DMS153 (cell line): ENCODE data around the gene MAP3K4.
"Not testable (repeated sequence)": the region's sequence is repeated elsewhere in the genome, so short reads cannot be mapped to it uniquely, and the experiment has no call there.

ENCODE experiments used
- DNase-seq: peaks from one replicate; lab custom pipeline; 2025; lab: John Stamatoyannopoulos, UW

MAP3K4 gene

DNA sequence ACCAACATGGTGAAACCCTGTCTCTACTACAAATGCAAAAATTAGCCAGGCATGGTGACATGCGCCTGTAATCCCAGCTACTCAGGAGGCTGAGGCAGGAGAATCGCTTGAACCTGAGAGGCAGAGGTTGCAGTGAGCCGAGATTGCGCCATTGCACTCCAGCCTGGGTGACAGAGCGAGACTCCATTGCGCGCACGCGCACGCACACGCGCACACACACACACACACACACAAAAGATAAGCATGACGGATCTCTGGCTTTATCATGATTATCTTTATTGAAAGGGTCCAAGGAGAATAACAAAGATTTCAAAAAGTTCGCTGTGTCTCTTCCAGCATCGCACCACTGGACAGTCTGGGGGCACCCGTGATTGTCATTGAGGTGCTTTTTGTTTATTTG is 19.0 kb upstream of the MAP3K4 start:
- DNase-seq: not testable (repeated sequence)

DNA sequence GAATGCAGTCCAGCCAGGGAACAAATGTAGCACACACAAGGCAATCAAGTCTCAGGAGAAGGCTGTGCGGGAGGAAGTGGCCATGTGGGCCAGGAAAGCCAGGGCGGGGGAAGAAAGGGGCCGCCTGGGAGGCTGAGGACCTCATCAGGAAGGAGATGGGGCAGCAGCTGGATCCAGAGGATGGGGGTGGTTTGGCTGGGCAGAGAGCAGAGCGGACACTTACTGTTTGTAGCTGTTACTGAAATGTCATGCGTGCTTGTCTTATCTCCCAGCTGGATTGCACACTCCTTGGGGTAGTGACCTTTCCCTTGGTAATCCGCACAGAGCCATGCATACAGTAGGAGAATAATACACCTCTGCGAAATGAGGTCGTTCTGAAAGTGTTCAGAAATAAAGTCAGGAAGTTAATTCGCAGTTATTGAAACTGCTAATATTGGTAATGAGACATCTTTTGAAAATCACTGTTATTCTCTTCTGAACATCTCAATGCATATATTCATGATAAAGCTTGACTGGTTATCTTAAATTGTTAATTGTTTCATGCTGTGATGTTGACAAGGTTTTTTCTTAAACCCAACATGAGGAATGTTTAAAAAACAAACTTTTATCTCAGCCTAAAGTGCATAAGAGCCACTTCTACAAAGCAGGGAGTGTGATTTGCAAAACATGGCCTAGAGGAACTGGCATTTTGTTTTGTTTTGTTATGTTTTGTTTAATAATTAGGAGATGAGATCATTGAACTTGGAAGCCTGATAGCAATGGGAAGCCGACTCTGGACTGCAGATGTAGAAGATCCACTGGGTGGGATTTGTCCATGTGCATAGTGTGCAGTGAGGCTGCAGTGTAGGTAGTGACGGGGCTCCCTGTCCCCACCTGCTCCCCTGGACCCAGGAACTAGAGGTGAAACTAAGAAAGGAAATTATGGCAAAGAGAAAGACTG is 18.0 kb upstream of the MAP3K4 start:
- no peak for DNase-seq

DNA sequence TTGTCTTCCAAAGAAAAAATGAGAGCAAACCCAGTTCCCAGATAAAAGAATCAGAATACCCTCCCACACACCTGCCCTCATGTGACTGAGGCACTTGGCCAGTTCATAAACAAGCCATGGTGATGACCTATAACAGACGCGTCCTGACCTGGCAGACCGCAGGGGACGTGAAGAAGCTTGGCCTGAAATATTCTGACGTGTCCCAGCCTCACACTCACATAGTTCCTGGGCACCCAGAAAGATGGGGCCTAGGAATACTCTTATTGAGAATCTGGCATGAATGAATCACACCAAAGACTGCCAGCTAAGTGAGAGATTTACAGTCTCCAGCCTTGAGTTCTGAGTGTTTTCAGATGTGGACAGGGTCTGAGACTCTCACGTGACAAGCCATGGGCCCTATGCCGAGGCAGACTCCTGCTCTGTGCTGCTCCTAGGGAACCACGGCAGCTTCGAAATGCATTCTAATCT is 17.2 kb upstream of the MAP3K4 start:
- no peak for DNase-seq

DNA sequence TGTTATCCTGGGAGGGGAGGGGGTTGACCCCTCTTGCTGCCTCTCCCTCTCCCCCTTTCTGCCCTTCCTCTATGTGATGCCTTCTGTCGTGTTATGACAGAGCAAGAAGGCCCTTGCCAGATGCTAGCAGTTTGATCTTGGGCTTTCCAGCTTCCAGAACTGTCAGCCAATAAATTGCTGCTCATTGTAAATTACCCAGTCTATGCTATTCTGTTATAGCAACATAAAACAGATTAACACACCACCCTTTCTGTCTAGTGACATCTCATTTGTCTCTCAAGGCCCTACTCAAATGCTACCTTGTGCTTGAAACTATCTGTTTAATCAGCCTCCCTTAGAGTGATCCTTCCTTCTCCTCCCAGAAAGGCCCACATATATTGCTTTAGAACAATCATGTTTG is 16.4 kb upstream of the MAP3K4 start:
- no peak for DNase-seq

DNA sequence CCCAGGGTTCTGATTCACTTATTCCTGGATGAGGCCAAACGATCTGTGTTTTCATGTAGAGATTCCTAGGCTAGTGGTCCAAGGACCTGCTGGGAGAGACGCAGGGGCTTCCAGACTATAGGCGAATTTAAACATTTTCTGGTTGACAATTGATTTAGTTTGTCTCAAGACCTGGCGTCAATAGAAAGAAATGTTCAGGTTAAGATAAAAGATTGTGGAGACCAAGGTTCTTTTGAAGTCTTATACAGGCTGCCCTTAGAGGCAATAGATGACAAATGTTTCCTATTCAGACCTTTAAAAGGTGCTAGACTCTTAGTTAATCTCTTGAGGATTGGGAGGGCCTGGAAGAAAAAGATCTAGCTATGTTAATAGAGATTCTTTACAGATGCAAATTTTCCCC is 15.6 kb upstream of the MAP3K4 start:
- DNase-seq: not testable (repeated sequence)

DNA sequence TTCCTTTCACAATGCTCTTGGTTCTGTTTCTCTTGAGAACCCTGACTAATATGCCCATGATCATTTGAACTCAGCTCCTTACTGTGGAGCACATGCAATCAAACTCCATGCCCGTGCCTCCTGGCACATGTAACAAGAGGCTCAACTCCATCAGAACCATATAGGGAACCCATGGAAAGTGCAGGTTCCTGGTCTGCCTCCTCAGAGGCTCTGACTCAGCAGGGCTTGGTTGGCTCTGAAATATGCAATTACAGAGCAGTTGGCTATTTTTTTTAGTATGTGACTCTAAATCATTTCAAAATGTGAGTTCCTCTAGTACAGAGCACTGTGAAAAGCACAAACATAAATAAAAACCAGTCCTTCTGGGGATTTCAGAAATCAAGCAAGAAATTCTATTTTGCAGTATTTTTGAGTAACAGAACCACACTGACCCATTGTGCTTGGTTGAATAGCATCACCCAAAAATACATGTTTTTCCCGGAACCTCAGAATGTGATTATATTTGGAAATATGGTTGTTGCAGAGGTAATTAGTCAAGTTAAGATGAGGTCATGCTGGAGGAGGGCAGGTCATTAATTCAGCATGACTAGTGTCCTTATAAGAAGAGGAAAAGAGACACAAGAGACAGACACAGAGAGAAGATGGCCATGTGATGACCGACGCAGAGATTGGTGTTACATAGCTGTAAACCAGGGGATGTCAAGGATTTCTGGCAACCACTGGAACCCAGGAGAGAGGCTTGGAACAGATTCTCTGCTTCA is 13.2 kb upstream of the MAP3K4 start:
- DNase-seq: no peak

DNA sequence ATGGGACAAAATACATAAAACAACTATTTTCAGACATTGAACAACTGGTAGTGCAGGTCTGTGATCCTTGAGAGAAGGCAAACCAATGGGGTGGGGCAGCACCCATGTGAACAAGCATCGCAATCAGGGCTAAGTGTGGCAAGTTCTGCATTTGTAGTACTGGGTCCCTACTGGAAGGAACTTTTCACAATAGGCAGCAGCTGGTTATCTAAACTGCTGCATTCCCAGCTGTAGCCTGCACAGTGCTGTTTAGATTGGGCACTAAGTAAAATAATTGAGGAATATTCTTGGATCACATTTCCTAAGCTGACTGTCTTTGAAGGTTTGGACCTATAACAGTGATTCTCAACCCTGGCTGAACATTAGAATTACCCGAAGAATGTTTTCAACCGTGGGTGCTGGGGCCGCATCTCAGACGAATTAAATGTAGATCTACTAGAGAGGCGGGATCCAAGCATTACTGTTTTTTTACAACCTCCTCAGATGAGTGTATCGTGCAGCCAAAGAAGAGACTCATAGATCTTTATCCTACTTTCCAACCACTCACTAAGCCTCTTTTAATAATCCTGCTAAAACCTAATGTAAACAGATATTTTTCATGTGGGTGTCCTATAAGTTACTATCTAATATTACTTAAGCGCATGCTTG is 12.4 kb upstream of the MAP3K4 start:
- DNase-seq: no peak

DNA sequence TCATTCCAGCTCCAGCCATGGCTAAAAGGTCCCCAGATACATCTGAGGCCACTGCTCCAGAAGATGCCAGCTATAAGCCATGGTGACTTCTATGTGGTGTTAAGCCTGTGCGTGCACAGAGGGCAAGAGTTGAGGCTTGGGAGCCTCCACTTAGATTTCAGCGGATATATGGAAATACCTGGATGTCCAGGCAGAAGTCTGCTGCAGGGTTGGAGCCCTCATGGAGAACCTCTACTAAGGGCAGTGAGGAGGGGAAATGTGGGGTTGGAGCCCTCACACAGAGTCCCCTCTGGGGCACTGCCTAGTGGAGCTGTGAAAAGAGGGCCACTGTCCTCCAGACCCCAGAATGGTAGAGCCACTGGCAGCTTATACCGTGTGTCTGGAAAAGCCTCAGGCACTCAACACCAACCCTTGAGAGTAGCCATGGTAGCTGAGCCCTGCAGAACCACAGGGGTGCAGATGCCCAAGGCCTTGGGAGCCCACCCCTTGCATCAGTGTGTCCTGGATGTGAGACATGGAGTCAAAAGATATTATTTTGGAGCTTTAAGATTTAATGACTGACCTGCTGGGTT is 8.1 kb upstream of the MAP3K4 start:
- not testable (repeated sequence) for DNase-seq

DNA sequence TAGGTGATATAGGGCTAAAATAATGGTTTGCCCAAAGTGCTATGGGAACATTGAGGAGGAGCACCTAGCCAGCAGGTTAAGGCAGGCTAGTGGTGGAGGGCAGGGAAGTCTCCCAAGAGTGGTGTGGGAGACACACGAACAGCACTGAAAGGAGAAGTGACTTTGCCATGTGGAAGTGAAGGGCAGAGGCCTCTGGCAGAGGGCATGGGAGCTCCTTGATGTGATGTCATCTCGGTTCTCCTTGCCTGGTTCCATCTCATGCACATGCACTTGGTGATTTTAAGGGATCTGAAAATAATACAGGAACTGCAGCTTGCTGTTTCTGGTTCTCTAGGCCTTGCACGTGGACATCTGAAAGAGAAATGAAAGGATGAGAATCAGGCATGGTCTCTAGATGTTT is 4.7 kb upstream of the MAP3K4 start:
- DNase-seq: no peak

DNA sequence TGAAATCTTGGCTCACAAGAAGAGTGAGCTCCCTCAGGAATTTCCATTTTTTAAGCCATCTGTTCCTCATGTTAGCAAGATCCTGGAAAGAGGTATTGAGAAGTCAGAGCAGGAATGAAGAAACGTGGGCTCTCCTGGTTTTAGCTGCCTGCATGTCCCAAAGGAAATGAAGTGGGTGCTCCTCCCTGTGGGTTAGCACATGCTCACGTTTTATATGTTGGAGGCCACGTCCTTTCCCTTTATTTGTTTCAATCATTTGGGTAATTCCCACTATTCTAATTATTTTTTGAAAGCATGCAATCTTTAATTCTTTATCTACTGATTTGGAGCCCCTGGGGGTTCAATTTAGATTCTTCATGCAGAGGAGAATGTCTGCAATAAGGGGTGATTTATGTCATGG is 4.3 kb upstream of the MAP3K4 start:
- DNase-seq: no peak

DNA sequence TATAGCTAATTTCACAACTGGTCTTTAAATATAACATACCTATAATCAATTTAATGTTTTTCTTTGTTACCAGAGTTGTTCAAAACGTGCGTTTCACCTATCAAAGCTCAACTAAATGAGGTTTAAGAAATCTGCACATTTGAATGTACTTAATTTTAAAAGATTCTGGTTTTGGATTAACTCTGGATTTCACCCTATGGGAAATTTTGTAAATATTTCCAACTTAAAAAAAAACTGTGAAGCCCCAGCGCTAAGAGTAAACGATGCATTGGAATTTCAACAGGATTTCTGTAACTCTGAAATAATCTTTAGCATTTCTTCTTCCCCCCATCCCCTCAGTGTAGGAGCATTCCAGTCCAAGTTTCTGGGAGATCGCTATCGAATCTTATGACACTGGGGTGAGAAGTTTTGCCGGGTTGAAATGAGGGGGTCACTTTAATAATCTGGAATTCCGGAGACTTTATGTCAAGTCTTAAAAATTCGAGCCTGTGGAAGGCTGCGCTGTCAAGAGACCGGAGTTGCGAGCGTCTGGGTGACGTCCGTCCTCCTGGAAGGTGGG is 643 bp upstream of the MAP3K4 start:
- DNase-seq: no peak

DNA sequence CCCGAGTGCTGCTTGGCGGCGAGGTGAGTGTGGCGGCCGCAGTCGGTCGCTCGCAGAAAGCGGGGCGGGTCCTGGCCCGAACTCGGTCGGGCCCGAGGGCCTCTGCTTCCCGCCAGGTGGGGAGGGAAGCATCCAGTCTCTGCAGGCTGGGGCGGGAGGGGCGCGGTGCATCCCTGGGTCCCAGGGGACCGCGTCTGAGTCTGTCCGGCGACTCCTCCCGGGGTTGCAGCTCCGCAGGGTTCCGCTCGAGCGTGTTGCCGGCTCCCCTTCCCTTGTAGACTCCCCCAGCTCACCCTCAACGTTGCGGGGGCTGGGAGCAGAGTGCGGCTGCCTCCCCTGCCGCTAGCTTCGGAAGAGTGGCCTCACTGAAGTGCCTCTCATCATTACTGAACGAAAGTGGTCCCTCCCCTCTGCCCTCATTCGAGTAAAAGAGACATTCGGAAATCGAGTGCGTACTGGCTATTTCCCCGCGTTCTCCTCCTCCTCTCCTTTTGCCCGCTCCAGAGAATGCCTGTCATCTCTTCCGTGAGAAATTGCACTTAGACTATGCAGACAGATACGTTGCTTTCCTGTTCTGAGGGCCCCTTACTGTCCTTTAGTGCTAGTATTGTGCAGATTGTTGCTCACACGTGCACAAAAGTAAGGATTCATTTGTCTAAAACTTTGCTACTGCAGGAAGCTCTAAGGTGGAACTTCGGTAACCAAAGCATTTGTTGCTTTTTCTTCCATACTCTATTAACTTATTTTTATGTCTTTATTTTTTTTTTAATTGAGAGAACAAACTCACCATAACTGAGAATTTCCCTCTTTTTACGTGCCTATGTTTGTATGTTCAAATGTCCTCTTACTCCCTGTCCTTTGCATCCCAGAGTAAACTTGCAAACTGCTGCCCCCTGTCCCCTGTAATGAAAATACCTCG is 751 bp downstream of the MAP3K4 start:
- peak; percentile 52 for DNase-seq

DNA sequence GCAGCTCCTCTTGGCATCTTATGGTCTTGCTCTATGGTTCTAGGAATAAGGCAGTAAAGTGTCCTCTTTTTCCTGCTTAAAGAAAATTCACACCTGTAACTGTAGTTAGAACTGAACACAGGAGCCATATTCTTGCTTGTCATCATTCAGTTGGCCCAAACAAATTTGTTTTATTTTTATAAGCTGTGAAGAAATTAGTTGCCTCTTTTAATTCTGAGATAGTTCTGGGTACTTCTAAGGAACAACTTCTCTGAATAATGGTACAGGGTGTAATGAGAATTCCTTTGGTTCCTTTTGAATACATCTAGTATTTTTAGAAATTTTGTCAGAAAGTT is 1.4 kb downstream of the MAP3K4 start:
- no peak for DNase-seq

DNA sequence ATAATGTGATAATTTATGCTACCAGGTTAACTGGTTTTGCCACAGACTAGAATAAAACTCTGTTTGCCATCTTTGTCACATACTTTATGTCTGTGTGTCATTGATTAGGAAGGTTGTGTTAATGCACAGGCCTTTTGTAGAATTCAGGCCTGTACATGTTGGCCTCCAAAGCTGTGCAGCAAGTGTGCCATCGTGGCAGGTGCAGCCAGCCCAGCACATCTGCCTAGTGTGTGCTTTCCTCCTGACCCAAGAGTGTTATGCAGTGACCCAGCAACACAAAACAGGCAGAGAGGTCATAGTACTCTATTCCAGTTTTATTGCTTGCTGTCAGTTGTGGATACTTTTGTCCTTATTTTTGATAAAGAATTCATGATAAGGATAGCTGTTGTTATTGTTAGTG is 3.7 kb downstream of the MAP3K4 start:
- DNase-seq: peak; percentile 28

DNA sequence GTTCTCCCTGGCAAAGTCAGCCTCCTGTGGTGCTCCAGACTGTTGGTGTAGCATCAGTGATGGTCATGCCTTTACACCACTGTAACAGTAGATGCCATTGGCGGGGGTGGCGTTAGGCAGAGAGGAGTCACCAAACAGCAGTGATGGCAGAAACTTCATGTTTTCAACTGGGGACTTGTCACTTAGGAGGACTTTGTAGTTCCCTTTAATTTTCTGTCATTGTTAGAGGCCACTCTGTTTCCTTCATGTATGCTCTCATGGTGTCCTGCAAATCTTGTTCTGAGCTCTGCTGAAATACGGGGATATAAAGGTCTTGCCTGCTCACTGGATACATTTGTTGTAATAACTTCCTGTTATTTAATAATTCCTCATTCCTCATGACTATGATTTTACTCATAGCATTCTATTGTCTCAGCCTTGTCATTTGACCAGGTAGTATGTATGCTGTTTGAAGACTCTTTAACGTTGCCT is 4.6 kb downstream of the MAP3K4 start:
- DNase-seq: no peak

DNA sequence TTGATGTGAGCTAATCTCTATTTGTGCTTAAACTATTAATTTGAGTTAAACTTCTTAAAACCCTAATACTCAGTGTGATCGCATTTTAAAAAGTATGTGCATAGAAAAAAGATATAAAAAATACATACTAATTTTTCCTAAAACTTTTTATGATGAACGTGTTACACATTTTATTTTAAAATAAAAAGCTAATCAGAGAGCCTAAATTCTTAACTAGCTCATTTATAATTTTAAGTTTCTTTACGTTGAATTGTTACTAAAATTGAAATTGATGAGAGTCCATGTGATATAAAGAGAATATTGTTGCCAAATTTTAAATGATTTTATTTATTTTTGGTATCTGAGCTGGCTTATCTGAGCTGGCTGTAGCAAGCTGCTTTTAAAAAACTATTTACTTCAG is 6.6 kb downstream of the MAP3K4 start:
- DNase-seq: no peak

DNA sequence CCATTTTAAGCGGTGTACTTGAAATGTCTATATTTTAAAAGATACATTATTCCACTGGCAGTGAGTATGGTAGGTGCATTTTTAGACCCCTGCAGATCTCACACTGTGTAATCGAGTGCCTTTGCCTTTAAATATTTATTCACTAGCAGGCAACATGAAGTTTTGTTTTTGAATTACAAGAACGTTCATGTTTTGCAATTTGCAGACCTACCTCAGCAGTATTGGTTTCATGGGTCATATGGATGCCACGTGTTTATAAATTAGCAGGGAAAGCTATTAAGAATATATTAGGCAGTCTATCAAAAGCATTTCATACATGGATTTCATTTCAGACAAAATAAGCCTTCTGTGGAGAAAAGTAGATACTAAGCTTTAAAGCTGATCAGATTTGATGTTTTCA is 7.2 kb downstream of the MAP3K4 start:
- DNase-seq: no peak

DNA sequence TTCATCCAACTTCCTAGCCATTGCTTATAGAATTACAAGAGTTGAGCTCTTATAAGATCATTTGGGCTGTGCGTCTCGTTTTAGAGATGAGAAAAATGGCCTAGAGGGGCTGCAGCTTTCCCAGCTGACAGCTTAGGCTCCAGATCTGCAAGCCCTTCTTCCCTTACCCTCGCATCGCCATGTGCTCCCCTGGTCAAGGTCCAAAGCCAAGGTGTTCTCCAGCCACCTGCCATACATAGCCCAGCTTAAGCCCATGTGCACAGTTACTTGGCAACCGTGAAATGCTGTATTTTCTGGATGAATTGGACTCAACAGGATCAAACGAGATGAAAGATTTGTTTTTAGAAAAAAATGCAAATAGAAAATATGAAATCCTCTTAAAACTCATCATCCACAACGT is 7.9 kb downstream of the MAP3K4 start:
- DNase-seq: no peak

DNA sequence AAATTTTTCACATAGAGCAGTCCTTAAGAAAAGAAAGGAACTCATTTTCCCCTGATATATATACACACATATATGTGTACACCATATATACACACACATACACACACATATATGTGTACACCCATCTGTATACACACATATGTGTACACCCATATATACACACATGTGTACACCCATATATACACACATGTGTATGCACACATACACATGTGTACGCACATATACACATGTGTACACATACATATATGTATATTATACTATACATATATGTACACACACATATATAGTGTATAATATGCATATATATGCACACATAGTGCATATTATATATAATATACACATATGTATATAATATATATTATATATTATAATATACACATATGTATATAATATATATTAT is 9.1 kb downstream of the MAP3K4 start:
- no peak for DNase-seq

DNA sequence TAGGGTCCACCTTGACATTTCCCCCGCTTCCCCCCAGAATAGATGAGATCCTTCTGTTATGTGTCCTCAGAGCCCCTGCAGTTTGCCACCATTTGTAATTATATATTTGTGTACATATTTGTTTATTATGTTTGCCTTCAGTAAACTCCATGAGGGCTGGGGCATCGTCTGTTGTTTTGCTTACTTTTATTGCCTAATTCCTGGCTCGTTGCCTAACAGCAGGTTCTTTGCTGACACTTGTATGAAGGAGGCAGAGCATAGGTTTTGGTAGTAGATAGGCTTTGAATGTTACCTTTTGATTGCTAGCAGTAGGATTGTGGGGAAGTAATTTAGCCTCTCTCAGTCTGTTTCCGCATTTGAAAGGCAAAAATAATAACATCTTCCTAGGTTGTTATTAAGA is 9.9 kb downstream of the MAP3K4 start:
- peak; percentile 64 for DNase-seq

DNA sequence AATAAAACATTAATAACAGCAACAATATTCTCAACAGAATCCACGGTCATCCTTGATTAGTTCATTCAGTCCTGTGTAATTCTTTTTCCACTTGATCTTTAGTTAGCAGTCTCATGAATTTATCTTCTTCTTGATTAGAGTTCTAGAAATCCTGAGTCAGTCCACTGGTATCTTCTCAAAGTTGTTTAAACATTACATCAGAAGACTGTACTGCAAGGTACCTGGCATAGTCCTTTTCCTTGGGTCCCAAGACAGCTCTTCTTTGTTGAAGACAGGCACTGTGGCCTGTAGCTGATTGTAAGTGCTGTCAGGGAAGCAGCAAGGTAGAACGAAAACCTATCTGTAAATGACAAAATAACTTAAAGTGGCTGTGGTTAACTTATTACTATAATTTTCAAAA is 11.8 kb downstream of the MAP3K4 start:
- no peak for DNase-seq
